Measurements from ENCODE around the gene UQCC5. TPM values are rescaled to one million over a fixed set of nuclear protein-coding genes. Genes with fewer than 3 reads are reported as not detected.
A peak's percentile ranks its signal among the peaks of the same experiment; 100 is the strongest.

Gene UQCC5
- total RNA-seq, 1 donor from 2014 or later = 22.1 TPM

- no peak for DNase-seq (ENCODE audit: low read depth)
These were observed 32.5 kb upstream of the UQCC5 start for GRCh38 chr3:52503788-52504424.

- no peak for DNase-seq (ENCODE audit: low read depth)
These were observed 31.4 kb upstream of the UQCC5 start for GRCh38 chr3:52504977-52505376.

- no peak for DNase-seq (ENCODE audit: low read depth)
These were observed 30.0 kb upstream of the UQCC5 start for GRCh38 chr3:52506266-52506966.

GRCh38 chr3:52507359-52507758 is 29.0 kb upstream of the UQCC5 start:
- DNase-seq (ENCODE audit: low read depth) = peak; percentile 87

- no peak for DNase-seq (ENCODE audit: low read depth)
These were observed 26.6 kb upstream of the UQCC5 start for GRCh38 chr3:52509753-52510328.

- DNase-seq (ENCODE audit: low read depth) = no peak
These were observed 24.9 kb upstream of the UQCC5 start for GRCh38 chr3:52511509-52511908.

GRCh38 chr3:52512105-52512504 is 24.3 kb upstream of the UQCC5 start:
- DNase-seq (ENCODE audit: low read depth) = no peak

- DNase-seq (ENCODE audit: low read depth) = no peak
These were observed 23.7 kb upstream of the UQCC5 start for GRCh38 chr3:52512727-52513126.

GRCh38 chr3:52513281-52513680 is 23.1 kb upstream of the UQCC5 start:
- no peak for DNase-seq (ENCODE audit: low read depth)

- DNase-seq (ENCODE audit: low read depth) = no peak
These were observed 21.8 kb upstream of the UQCC5 start for GRCh38 chr3:52514576-52514975.

GRCh38 chr3:52515192-52515591 is 21.2 kb upstream of the UQCC5 start:
- DNase-seq (ENCODE audit: low read depth) = no peak

GRCh38 chr3:52516509-52517195 is 19.8 kb upstream of the UQCC5 start:
- no peak for DNase-seq (ENCODE audit: low read depth)

GRCh38 chr3:52517796-52518722 is 18.3 kb upstream of the UQCC5 start:
- no peak for DNase-seq (ENCODE audit: low read depth)

GRCh38 chr3:52518723-52519444 is 17.5 kb upstream of the UQCC5 start:
- DNase-seq (ENCODE audit: low read depth) = no peak

- DNase-seq (ENCODE audit: low read depth) = no peak
These were observed 16.8 kb upstream of the UQCC5 start for GRCh38 chr3:52519445-52520140.

- no peak for DNase-seq (ENCODE audit: low read depth)
These were observed 16.2 kb upstream of the UQCC5 start for GRCh38 chr3:52520141-52520667.

GRCh38 chr3:52520716-52521487 is 15.5 kb upstream of the UQCC5 start:
- DNase-seq (ENCODE audit: low read depth) = no peak

GRCh38 chr3:52521488-52521824 is 14.9 kb upstream of the UQCC5 start:
- DNase-seq (ENCODE audit: low read depth) = no peak
